Pancreas (tissue), 10 donors: ENCODE results near the gene U2AF2. TPM values are rescaled to one million over a fixed set of nuclear protein-coding genes. Genes with fewer than 3 reads are reported as not detected.

ENCODE experiments used
- ATAC-seq, 4 donors: fragments of 200-7000 bp; cut with Tn5 transposase; one replicate each; pipeline versions ENCODE4 v1.8.0 to v1.9.1; 2020; ENCODE audit warnings: mild to moderate bottlenecking in 4 of 4, moderate library complexity in 4 of 4
- DNase-seq, 6 donors: peaks; one replicate each; pipeline ENCODE4 v3.0.0-alpha.2; 2020
- FAIRE-seq: peaks from 2 replicates; lab custom pipeline; 2012; peaks lifted over from hg19 to GRCh38; lab: Jason Lieb, UNC
- H3K27ac ChIP-seq, 4 donors: fragments of 200-600 bp; sonication (generic); 1 replicate in 3 of 4; 2 replicates in 1 of 4; pipeline versions ENCODE4 v1.5.0 to v1.8.0; 2020
- H3K27me3 ChIP-seq, 4 donors: fragments of 200-600 bp; one replicate each; pipeline ENCODE4 v1.8.0; 2021
- H3K36me3 ChIP-seq, 3 donors: fragments of 200-600 bp; sonication (generic) in 1 of 3; one replicate each; pipeline versions ENCODE4 v1.5.0 to v1.8.0; 2020 to 2021
- H3K4me1 ChIP-seq, 3 donors: fragments of 200-600 bp; one replicate each; pipeline ENCODE4 v1.8.0; 2021
- H3K4me3 ChIP-seq, 4 donors: fragments of 200-600 bp; sonication (generic) in 2 of 4; one replicate each; pipeline versions ENCODE4 v1.5.0 to v1.8.0; 2020 to 2021
- H3K9me3 ChIP-seq, 4 donors: fragments of 200-600 bp; one replicate each; pipeline ENCODE4 v1.8.0; 2021
- CTCF ChIP-seq, 4 donors: fragments of 200-600 bp; sonication (generic) in 3 of 4; IDR thresholded peaks; one replicate each; pipeline versions ENCODE4 v1.5.0 to v1.8.0; 2021; ENCODE audit warnings: antibody characterized with exemption in 4 of 4
- WGBS, 2 donors: extraction: QIAGEN DNeasy Blood & Tissue Kit; methylation state at CpG; one replicate each; pipeline ENCODE4 v1.1.7; 2013; 5-methylcytosine and 5-hydroxymethylcytosine counted together
- intact Hi-C, 3 donors: fragments of 100-400 bp; cut with DNase I; formaldehyde crosslinking; loops; one replicate each; pipeline versions ENCODE4 v1.11.1 to v1.14.2; 2022
- polyA plus RNA-seq, 2 donors: library from polyadenylated mRNA; stranded (reverse); fragments of 200-250 nt; gene quantifications; one replicate each; pipeline ENCODE4 v1.2.3, GENCODE V29; 2013
- total RNA-seq, 6 donors: library from RNA; stranded (reverse); fragmentation: NEBNext Ultra II Directional in 4 of 6; extraction: Animal tissue kit (Norgen Biotek cat#: 25700) in 4 of 6; gene quantifications; one replicate each; pipeline versions ENCODE4 v1.2.1 to v1.2.4, GENCODE V29; 2021 to 2023
- donor health status: healthy with polysubstance abuse.
- donor health status: DM: no; HTN: no; CAD: no; lungs with moderate emphysema.
- donor health status: DM: no; HTN: no; CAD: no.
- donor health status: control.
- donor health status: control.
- donor health status: Bipolar disorder and iron deficiency.
- donor health status: DM: yes; HTN: yes; CAD: no.
- donor health status: DM: no; HTN: no; CAD: no.
- donor health status: DM: no; HTN: no; CAD: no.
- donor health status: DM: yes; HTN: yes; CAD: no.

Gene U2AF2
- total and polyA plus RNA-seq, 8 donors: 38.4 to 113 (median 62.4) TPM

- DNase-seq: peak in 1 of 6 donors; percentile 21
- intact Hi-C loops: no loop called here
Measured at GRCh38 chr19:55681131-55682092, 26.6 kb downstream of the U2AF2 start.

GRCh38 chr19:55683449-55684261, 28.8 kb downstream of the U2AF2 start:
- no peaks in the 10 kb centered on the region for H3K9me3 ChIP-seq
- H3K27me3 ChIP-seq: no peaks in the 10 kb centered on the region
- H3K36me3 ChIP-seq: peaks cover 0 to 18% (median 17%) of the 10 kb centered on the region in 3 donors
- ATAC-seq (peak; percentile 91 to 95 (median 92)), FAIRE-seq (no peak), DNase-seq (peak in 5 of 6 donors; percentile 71 to 87 (median 81))
- TF ChIP-seq CTCF (IDR thresholded peaks at IDR 0.05): no peak
- H3K4me3 ChIP-seq: peak overlapping the region in 2 of 4 donors; percentile 10 to 35
- H3K27ac ChIP-seq: peak overlapping the region; percentile 65 to 90 (median 83)
- peaks cover 30 to 38% (median 35%) of the 10 kb centered on the region in 3 donors for H3K4me1 ChIP-seq
- intact Hi-C loops: no loop called here
- 14 to 18% methylated on average over 22 of the region's 22 CpGs for WGBS, 2 donors

More at GRCh38 chr19:55681131-55682092, 26.6 kb downstream of the U2AF2 start:
- no peak for TF ChIP-seq CTCF (IDR thresholded peaks at IDR 0.05)
- WGBS, 2 donors: 82 to 91% methylated on average over 9 of the region's 9 CpGs
- Histone ChIP-seq H3K27ac (no peak overlapping the region), H3K36me3 (peaks cover 0 to 20% (median 18%) of the 10 kb centered on the region in 3 donors), H3K27me3 (no peaks in the 10 kb centered on the region), H3K9me3 (no peaks in the 10 kb centered on the region), H3K4me1 (peaks cover 46 to 61% (median 56%) of the 10 kb centered on the region in 3 donors), H3K4me3 (no peak overlapping the region)
- ATAC-seq: no peak
- no peak for FAIRE-seq

- H3K27me3 ChIP-seq: no peaks in the 10 kb centered on the region
- 94% methylated on average over 60 of the region's 60 CpGs for WGBS, 2 donors
- no peak overlapping the region for H3K4me3 ChIP-seq
- peak overlapping the region in 3 of 4 donors; percentile 6 to 90 (median 83) for H3K27ac ChIP-seq
- TF ChIP-seq CTCF (IDR thresholded peaks at IDR 0.05): no peak
- H3K4me1 ChIP-seq: peaks cover 21 to 35% (median 29%) of the 10 kb centered on the region in 3 donors
- no peaks in the 10 kb centered on the region for H3K9me3 ChIP-seq
- intact Hi-C loops: no loop called here
- peaks cover 3 to 23% (median 22%) of the 10 kb centered on the region in 3 donors for H3K36me3 ChIP-seq
- DNase-seq: peak in 2 of 6 donors; percentile 40 to 80
- no peak for ATAC-seq
- no peak for FAIRE-seq
Measured at GRCh38 chr19:55684946-55685681, 30.3 kb downstream of the U2AF2 start.

GRCh38 chr19:55685776-55686175, 30.9 kb downstream of the U2AF2 start:
- DNase-seq (peak in 3 of 6 donors; percentile 20 to 48 (median 23)), FAIRE-seq (no peak), ATAC-seq (no peak)
- Histone ChIP-seq H3K9me3 (no peaks in the 10 kb centered on the region), H3K27me3 (no peaks in the 10 kb centered on the region), H3K27ac (no peak overlapping the region), H3K36me3 (peaks cover 4 to 29% (median 29%) of the 10 kb centered on the region in 3 donors), H3K4me3 (no peak overlapping the region), H3K4me1 (peaks cover 21 to 35% (median 29%) of the 10 kb centered on the region in 3 donors)
- TF ChIP-seq CTCF (IDR thresholded peaks at IDR 0.05): no peak
- WGBS, 2 donors: 92 to 93% methylated on average over 6 of the region's 6 CpGs
- intact Hi-C loops: no loop called here
